KOPT-K1 (cell line): ENCODE measurements around the gene ARAP1.

Source experiments
- H3K27ac ChIP-seq: fragments of 200-600 bp; sonication (generic); 2 replicates; pipeline ENCODE4 v1.5.1; 2016; ENCODE audit warnings: antibody characterized with exemption, mild to moderate bottlenecking, low read depth, low read length; ENCODE audit not compliant: poor library complexity, severe bottlenecking
- H3K36me3 ChIP-seq: fragments of 200-600 bp; sonication (generic); 2 replicates; pipeline ENCODE4 v1.5.1; 2017; ENCODE audit warnings: antibody characterized with exemption, mild to moderate bottlenecking, low read length, moderate library complexity; ENCODE audit not compliant: insufficient read depth
- H3K9me3 ChIP-seq: fragments of 200-600 bp; sonication (generic); 2 replicates; pipeline ENCODE4 v1.5.1; 2017; ENCODE audit warnings: antibody characterized with exemption, low read length, mild to moderate bottlenecking; ENCODE audit not compliant: insufficient read depth, poor library complexity, severe bottlenecking

Gene ARAP1

GRCh38 chr11:72758690-72759389 is 6.6 kb upstream of the ARAP1 start:
- H3K9me3 ChIP-seq = no peaks in the 10 kb centered on the region
- H3K36me3 ChIP-seq = no peaks in the 10 kb centered on the region
- no peak overlapping the region for H3K27ac ChIP-seq

GRCh38 chr11:72758304-72758689 is 6.1 kb upstream of the ARAP1 start:
- H3K27ac ChIP-seq = no peak overlapping the region
- H3K9me3 ChIP-seq = no peaks in the 10 kb centered on the region
- H3K36me3 ChIP-seq = no peaks in the 10 kb centered on the region

- no peaks in the 10 kb centered on the region for H3K36me3 ChIP-seq
- H3K27ac ChIP-seq = no peak overlapping the region
- H3K9me3 ChIP-seq = no peaks in the 10 kb centered on the region
Observed at GRCh38 chr11:72755713-72756285, 3.6 kb upstream of the ARAP1 start.

- Histone ChIP-seq H3K36me3 (no peaks in the 10 kb centered on the region), H3K9me3 (no peaks in the 10 kb centered on the region), H3K27ac (no peak overlapping the region)
Observed at GRCh38 chr11:72754544-72755155, 2.4 kb upstream of the ARAP1 start.

GRCh38 chr11:72754149-72754543 is 1.9 kb upstream of the ARAP1 start:
- Histone ChIP-seq H3K27ac (no peak overlapping the region), H3K36me3 (no peaks in the 10 kb centered on the region)

GRCh38 chr11:72753341-72754148 is 1.3 kb upstream of the ARAP1 start:
- Histone ChIP-seq H3K9me3 (no peaks in the 10 kb centered on the region), H3K27ac (no peak overlapping the region), H3K36me3 (no peaks in the 10 kb centered on the region)

More at GRCh38 chr11:72754149-72754543, 1.9 kb upstream of the ARAP1 start:
- H3K9me3 ChIP-seq = no peaks in the 10 kb centered on the region

- Histone ChIP-seq H3K9me3 (no peaks in the 10 kb centered on the region), H3K27ac (peak overlapping the region; percentile 76), H3K36me3 (no peaks in the 10 kb centered on the region)
Observed at GRCh38 chr11:72751116-72752087, 806 bp downstream of the ARAP1 start.

- H3K27ac ChIP-seq = no peak overlapping the region
- H3K36me3 ChIP-seq = no peaks in the 10 kb centered on the region
- H3K9me3 ChIP-seq = no peaks in the 10 kb centered on the region
Observed at GRCh38 chr11:72750556-72751115, 1.6 kb downstream of the ARAP1 start.

- Histone ChIP-seq H3K36me3 (no peaks in the 10 kb centered on the region), H3K27ac (no peak overlapping the region), H3K9me3 (no peaks in the 10 kb centered on the region)
Observed at GRCh38 chr11:72750086-72750485, 2.1 kb downstream of the ARAP1 start.

GRCh38 chr11:72747289-72747855 is 4.8 kb downstream of the ARAP1 start:
- Histone ChIP-seq H3K36me3 (no peaks in the 10 kb centered on the region), H3K27ac (no peak overlapping the region), H3K9me3 (no peaks in the 10 kb centered on the region)

- no peak overlapping the region for H3K27ac ChIP-seq
- H3K9me3 ChIP-seq = no peaks in the 10 kb centered on the region
- no peaks in the 10 kb centered on the region for H3K36me3 ChIP-seq
Observed at GRCh38 chr11:72746821-72747220, 5.4 kb downstream of the ARAP1 start.

- Histone ChIP-seq H3K36me3 (no peaks in the 10 kb centered on the region), H3K9me3 (no peaks in the 10 kb centered on the region), H3K27ac (no peak overlapping the region)
Observed at GRCh38 chr11:72745925-72746550, 6.2 kb downstream of the ARAP1 start.

GRCh38 chr11:72745511-72745910 is 6.7 kb downstream of the ARAP1 start:
- no peaks in the 10 kb centered on the region for H3K9me3 ChIP-seq
- H3K27ac ChIP-seq = no peak overlapping the region
- no peaks in the 10 kb centered on the region for H3K36me3 ChIP-seq
